GM18502 (cell line): ENCODE data around the gene ATXN10.

Experiments used
- ATAC-seq: cut with Tn5 transposase; IDR thresholded peaks from one replicate; pipeline ENCODE4 v1.9.1; 2021; ENCODE audit warnings: mild to moderate bottlenecking; ENCODE audit not compliant: unreplicated experiment, poor library complexity

The ATXN10 gene

DNA sequence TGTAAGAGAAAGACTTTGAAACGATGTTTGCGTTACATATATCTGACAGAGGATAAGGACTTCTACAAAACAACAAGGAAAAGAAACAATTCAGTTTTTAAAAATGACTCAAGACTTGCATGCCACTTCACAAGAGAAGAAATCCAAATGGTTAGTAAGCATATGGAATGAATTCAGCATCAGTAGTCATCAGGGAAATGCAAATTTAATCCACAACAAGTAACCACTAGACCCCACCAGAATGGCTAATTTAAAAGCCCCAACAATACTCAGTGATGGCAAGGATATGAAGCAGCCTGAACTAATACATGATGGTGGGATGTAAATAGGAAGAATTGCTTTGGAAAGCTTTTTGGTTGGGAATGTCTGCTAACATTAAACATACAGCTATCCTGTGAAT lies 142.6 kb downstream of the ATXN10 start:
- no peak for ATAC-seq

DNA sequence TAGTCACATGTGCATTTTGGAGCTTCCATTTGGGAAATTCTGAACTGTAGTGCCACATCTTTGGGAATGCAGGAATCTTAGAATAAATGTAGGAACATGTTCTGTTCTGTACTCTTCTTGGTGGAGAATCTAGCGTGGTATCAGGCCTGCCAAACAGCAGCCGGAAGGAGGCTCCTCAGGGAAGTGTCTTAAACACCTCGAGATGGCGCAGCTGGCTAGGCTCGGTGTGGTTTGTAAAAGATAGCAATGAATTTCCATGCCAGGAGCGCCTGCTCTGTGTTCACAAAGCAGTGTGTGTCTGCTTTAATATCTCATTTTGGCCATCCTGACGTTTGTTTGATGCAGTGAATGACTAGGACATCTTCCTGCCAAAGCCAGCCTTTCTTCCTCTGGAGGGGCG lies 145.1 kb downstream of the ATXN10 start:
- no peak for ATAC-seq

DNA sequence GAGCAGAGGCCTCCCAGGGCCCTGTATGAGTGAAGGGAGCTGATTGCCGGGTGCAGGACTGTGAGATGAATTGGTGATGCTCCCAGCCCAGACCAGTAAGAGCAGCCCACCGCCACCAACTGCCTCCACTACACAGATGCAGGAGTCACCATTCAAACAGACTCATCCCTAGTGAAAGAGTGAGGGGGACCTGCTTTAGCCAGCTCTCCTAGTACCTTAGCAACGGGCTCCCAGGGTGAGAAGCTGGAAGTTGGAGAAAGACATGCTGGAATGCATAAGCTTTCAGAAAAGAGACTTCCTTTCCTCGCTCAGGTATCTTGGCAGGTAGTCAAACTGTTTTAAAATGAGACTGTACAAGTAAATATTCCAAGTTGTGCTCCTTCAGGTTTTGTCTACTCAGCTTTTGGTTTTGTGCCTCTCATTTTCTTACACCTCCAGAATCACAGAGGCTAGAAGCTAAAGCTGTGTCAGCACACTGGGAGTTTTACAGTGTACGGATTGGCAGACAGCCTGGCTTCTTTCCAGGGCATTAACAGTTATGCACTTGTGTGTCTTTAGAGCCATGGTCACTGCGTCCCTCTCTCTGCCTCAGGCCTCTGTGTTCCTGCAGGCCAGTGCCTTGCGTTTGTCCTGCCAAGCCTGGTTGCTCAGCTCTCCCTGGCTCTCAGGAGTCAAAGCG lies 146.2 kb downstream of the ATXN10 start:
- ATAC-seq: no peak

DNA sequence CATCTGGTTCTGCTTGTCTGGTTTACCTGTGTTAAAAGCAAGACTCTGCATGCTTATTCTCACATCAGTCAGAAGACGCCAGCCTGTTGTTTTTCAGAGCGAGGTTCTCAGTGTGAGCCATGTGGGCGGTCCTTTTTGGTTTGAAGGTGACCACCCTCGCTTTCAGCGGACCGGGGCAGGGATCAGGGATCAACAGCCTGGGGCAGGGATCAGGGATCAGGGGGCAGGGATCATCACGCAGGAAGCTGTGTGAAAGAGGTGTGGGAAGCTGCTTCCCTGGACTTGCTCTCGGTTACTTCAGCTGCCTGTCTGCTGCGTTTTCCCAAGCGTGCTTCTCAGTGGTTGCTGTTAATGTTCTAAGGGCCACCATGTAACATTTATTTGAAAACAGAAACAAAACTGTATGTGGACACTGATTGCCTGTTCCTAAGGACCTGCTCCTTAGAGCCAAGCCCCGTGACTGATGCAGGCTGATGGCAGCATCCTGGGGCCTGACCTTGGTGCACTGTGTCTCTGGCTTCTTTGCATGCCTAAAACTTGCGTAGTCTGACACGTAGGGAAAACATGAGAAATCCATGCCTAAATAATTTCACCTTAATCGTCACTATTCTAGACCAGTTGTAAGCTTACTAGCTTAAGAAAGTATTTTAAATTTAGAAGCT lies 146.9 kb downstream of the ATXN10 start:
- ATAC-seq: no peak

DNA sequence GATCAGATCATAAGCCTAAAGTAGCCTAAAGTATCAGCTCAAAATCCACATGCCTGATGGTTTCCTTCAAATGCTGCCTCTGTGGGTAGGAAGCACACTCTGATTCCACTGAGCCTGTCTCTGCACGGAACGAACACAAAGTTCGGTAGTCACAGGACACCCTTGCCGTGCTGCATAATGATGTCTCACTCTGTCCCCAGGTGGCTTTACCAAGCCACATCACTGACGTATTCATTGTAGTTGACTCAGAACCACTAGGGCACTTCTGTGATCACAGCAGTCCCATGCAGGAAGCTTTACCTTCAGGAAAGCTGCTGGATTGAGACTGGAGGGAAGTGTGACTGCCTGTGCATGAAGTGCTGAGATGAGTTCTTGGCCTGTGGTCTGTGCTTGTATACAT lies 147.7 kb downstream of the ATXN10 start:
- no peak for ATAC-seq

DNA sequence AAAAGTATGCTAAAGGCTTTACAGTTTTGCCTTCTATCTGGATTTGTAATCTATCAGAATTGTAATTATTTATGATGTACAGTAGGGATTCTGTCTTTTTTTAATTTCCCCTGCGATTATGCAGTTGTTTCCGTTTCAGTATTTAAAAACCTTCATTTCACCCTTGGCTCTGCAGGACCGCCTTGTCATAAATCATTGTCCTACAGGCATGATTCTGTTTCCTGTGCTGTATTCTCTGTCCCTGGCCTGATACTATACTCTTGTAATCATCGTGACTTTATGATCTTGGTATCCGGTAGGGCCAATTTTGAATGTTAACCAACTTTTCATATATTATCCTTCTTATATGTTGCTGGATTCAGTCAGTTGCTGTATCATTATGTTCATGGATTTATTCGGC lies 151.7 kb downstream of the ATXN10 start:
- ATAC-seq: no peak

DNA sequence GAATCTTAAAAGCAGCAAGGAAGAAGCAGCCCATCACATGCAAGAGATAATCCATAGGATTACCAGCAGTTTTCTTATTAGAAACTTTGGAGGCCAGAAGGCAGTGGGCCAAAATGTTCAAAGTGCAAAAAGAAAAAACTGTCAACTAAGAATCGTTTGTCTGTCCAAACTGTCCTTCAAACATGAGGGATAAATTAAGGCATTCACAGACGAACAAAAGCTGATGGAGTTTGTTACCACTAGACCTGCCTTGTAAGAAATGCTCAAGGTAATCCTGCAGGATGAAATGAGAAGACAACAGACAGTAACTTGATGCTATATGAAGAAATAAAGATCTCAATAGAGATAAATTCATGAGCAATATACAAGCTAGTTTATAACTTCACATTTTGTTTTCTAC lies 154.9 kb downstream of the ATXN10 start:
- ATAC-seq: no peak

DNA sequence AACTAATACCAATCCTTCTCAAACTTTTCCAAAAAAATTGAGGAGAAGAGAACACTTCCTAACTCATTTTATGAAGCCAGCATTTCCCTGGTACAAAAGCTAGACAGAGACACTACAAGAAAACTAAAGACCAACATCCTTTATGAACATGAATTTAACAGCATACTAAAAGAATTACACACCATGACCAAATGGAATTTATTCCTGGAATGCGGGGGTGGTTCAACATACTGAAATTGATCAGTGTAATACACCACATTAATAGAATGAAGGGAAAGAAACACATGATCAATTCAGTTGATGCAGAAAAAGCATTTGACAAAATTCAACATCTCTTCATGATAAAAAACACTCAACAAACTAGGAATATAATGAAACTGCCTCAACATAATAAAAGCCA lies 157.2 kb downstream of the ATXN10 start:
- no peak for ATAC-seq

DNA sequence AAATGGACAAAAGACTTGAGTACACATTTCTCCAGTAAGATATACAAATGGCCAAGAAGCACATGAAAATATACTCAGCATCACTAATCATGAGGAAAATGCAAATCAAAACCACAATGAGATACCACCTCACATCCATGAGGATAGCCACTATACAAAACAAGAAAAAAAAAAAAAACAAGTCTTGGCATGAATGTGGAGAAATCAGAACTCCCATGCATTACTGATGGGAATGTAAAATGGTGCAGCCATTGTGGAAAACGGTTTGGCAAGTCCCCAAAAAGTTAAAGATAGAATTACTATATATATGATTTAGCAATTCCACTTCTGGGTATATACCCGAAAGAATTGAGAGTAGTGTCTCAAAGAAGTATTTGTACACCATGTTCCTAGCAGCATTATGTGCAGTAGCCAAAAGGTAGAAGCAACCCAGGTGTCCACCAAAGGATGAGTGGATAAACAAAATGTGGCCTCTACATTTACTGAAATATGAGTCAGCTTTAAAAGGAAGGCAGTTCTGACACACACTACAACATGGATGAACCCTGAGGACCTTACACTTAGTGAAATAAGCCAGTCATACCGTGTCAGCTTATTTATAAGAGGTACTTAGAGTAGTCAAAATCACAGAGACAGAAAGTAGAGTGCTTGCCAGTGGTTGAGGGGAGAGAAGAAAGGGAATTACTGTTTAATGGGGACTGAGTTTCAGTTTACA lies 159.1 kb downstream of the ATXN10 start:
- no peak for ATAC-seq

DNA sequence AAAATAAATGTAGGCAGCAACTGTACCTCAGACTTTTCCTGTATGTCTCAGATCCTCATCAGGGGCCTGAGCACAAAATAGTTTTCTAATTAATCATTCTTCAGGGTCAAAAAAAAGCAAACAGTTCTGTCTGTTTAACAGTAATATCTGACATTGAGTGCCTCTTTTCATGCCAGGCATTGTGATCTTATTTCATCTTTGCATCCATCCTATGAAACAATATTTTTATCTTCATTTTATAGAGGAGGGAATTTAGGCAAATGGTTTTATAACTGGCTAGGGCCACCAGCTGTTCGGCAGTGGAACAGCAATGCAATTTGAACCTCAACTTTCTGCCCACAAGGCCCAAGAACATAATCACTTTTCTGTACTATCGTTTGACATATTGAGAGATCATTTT lies 159.8 kb downstream of the ATXN10 start:
- no peak for ATAC-seq

DNA sequence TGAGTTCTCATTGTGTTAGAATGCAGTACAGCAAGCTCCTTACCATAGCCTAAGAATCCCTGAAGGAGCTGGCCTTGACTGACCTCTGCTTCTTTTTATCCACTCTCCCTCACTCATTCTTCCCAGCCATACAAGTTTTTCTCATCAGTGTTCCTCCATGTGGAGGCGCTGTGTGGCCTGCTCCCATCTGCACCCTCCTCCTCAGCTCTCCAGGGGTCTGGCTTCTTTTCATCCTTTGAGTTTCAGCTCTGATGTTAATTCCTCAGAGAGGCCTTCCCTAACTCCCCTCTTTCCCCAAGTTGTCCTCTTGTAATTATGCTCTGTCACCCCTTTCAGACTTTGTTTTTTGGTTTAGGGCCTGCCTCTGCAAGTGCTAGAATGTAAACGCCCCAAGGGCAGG lies 160.5 kb downstream of the ATXN10 start:
- ATAC-seq: no peak

DNA sequence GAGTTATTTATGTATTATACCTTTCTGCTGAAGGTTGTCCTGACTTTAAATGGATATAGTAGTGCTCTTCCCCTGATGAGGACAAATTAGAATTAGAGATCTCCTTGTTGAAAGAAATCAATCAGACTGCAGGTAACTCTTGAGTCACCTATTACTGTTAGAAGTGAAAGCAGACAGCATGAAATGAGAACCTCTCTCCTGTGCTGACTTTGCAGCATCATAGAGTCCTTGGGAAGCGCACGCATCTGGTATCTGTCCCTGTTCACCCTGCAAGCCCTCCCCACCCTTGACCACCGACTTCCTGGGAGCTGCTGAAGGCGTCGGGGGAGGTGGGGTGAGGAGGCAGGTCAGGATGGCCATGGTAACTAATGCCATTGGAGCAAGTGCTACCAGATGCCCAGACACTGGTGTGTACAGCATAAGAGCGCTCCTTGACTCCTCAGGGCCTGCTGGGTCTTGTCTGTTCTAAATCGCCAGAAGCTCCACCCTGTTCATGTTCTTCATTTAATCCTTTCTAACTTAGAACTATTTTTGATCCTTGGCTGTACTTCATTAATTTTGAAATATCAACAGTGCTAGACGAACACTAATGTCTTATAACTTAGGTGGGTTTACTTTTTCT lies 161.4 kb downstream of the ATXN10 start:
- no peak for ATAC-seq

DNA sequence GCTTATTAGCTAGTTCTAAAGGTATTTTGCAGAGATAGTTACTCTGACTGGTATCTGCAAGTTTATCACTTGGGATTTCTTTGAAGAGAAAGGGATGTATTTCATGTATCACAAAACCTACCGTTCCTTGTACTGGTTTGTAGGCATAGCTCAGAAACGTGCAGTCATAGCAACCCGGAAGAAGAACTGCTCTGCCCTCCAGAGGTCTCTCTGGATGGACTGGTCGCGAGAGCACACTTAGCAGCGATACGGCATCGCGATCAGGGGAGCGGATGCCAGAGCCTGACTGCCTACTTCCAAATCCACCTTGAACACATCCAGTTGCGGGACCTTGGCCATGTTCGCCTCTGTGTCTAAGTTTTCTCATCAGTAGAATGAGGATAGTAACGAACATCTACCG lies 162.0 kb downstream of the ATXN10 start:
- ATAC-seq: no peak

DNA sequence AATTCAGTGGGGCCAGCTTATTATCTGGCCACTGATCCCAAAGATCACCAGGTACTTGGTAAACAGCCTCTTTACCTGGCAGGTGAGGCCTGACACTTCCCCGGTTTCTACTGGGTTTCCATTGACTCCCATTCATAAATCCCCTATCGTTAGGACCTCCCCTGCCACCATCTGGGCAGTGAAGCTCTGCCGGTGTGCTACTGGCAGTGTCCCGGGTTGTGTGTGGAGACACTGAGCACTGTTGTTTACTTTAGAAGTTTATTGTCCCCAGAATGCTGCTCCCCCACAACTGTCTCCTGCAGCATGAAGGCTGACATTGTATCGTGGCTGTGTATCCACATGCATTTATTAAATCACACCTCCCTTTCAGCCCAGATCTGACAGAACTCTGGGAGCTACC lies 162.6 kb downstream of the ATXN10 start:
- no peak for ATAC-seq

DNA sequence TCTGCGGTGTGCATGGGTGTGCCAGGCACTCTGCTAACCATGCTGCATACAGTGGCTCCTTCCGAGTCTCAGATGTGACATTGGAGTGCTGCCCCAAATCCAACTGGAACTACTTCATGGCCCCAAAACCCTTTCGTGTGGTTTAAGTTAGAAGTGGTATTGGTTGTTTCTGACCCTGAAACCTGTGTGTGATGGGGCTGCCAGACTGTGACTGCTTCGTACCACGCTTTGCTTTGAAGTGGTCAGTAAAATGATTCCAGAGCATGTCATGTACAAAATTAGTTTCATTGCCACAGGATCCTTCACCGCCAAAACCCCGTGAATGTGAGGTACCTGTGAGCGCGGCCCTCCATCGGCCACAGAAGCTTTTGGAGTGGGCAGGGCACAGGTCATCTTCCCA lies 163.2 kb downstream of the ATXN10 start:
- ATAC-seq: no peak

DNA sequence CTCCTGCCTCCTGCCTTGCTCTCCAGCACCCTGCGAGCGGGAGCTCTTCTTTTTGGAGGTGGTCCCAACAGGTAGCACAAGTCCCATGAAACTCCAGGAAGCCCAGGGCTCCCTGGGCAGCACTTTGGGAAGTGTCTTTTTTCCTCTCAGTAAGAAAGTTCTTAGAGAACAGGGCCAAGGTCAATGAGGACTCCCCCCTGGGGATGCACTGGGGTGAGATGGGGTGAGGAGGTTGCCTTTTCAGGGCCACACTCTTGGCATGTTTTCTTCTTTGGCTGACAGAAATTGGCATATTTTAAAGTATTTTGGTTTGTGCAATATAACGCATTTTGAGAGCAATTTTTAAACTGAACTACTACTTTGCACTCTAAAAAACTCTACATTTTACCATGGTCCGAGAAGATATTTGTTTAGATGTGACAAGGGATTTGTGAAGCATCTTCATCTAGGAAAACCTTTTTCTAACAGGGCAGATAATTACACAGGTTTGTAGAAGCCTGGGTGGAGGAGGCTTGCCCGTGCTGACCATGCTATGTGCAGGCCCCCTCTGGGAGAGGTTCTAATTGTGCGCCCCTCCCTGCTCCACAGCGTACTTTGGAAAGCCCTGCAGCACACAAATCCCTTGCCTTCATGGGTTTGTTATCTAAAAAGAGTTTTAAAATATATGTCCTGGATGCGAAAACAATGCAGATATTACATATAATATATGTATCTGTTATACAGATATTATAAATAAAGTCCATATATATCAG lies 165.0 kb downstream of the ATXN10 start:
- ATAC-seq: no peak

DNA sequence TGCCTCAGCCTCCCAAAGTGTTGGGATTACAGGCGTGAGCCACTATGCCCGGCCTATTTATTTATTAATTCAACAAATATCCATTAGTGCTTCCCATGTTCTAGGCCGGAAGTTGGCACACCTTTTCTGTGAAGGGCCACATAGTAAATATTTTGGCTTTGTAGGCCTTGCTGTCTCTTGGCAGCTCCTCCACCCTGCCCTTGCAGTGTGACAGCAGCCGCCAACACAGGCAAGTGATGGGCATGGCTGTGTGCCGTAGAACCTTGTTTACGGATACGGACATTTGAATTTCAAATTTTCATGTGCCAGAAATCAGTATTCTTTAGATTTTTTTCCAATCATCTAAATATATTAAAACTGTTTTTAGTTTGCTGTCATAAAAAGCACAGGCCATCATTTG lies 165.9 kb downstream of the ATXN10 start:
- no peak for ATAC-seq

DNA sequence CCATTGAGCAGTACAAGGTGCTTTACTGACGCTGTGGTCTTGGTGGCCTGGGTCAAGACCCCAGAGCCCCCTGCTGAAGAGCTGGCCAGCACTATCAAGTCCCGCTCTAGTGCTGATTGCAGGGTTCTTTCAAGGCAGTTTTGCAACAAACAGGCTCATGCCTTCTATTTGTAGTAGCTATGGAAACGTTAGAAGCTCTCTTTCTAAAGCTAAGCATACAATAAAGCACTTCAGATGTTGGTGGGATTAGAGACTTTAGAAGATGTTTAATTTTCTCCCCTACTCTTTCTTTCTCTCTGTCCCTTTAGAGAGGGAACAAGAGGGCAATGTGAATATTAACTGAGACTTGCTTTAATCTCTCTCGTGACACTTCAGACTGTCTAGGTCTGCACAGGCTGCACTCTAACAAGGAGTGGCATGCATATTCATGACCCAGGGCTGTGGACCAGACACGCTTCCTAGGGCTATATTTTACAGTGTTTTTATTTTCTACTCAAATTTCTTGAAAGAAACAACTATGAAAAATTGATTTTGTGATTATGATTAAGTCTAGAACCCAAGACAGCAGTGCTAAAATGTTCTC lies 166.8 kb downstream of the ATXN10 start:
- no peak for ATAC-seq

DNA sequence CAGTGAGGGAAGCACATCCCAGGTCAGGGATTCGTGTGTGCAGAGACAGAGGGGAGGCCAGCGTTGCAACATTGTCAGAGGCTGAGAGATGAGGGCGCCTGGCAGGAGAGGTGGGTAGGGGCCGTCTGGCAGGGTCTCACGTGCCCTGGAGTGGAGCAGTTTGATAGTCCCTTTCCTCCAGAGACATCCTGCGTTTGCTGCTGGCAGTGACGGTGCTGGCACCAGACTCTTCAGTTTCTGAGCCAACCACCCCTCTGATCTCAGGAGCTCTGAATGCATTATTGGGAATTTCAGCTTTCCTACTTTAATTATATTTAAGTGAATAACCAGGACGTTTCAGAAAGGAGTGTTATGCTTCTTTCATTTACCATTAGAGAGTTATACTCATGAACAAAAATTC lies 168.8 kb downstream of the ATXN10 start:
- no peak for ATAC-seq

DNA sequence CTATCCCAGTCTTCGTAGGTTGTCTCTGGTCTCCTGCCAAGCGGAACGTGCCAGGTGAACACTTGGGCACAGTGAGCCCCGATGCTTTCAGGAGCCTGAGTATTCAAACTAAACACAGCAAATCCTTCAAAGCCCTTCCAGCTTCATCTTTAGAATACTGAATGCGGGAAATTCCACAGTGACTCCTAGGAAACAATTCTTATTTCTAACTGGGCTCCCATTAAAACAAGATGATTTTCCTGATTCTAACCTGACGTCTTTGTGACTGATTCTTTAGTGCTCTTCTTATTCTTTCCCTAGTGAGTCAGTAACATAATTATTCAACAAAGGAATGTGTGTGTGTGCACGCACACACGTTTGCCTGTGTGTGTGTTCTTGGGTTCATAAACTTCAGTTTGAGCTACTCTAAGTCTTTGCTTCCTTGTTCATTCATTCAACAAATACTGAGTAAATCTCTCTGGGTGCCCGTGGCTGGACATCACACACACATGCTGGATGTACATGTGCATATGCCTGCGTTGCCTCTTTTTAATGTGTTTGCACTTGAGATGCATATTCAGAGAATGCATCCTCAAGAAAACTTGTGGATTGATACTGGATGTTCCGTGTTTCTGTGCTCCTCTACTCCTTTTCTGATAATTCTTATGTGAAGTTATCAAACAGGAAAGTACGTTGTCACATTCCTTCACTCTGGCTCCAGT lies 170.8 kb downstream of the ATXN10 start:
- no peak for ATAC-seq
